ENCODE data around the gene OAS1.

The OAS1 gene

GRCh38 chr12:112891093-112892024 is 15.4 kb upstream of the OAS1 start:
- FAIRE-seq = no peak
- TF ChIP-seq TAF1 (IDR thresholded peaks at IDR 0.05; ENCODE audit: low read depth, low read length) = no peak
- no peak for DNase-seq (ENCODE audit: insufficient read length, low spot score)

DNA sequence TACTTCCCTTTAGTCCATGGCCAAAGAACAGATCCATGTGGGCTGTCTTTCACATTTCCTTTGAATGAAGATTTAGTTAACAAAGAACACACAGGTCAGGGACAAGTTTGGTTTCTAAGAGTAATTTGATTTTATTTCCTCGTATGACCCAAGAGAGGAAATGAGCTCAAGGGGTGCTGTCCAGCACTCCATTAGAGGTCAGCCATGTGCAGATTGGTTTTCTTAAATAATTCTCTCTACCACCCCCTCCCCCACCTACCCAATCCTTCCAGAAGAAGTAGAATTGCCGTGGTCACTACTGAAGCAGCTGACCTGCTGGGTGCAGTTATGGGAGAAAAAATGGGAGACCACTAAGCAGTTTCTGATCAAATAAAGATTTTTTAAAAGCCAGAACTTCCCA is 13.9 kb upstream of the OAS1 start:
- TF ChIP-seq POLR2A (IDR thresholded peaks at IDR 0.05; ENCODE audit: low read depth, low read length) (no peak), PAX5 (IDR thresholded peaks at IDR 0.05; ENCODE audit: insufficient read depth, low read length, severe bottlenecking) (no peak), TAF1 (IDR thresholded peaks at IDR 0.05; ENCODE audit: low read depth, low read length) (no peak), POU2F2 (IDR thresholded peaks at IDR 0.05; ENCODE audit: low read depth, low read length) (no peak), SPI1 (IDR thresholded peaks at IDR 0.05; ENCODE audit: low read depth, low read length) (no peak), POLR2AphosphoS5 (IDR thresholded peaks at IDR 0.05; ENCODE audit: low read depth, low read length) (no peak)
- no peak for DNase-seq (ENCODE audit: insufficient read length, low spot score)
- no peak for FAIRE-seq

GRCh38 chr12:112894128-112894527 is 12.6 kb upstream of the OAS1 start:
- no peak for FAIRE-seq
- DNase-seq (ENCODE audit: insufficient read length, low spot score) = no peak
- TF ChIP-seq TAF1 (IDR thresholded peaks at IDR 0.05; ENCODE audit: low read depth, low read length) (no peak), POLR2A (IDR thresholded peaks at IDR 0.05; ENCODE audit: low read depth, low read length) (no peak), SPI1 (IDR thresholded peaks at IDR 0.05; ENCODE audit: low read depth, low read length) (no peak), POU2F2 (IDR thresholded peaks at IDR 0.05; ENCODE audit: low read depth, low read length) (no peak), POLR2AphosphoS5 (IDR thresholded peaks at IDR 0.05; ENCODE audit: low read depth, low read length) (no peak), PAX5 (IDR thresholded peaks at IDR 0.05; ENCODE audit: insufficient read depth, low read length, severe bottlenecking) (no peak)

DNA sequence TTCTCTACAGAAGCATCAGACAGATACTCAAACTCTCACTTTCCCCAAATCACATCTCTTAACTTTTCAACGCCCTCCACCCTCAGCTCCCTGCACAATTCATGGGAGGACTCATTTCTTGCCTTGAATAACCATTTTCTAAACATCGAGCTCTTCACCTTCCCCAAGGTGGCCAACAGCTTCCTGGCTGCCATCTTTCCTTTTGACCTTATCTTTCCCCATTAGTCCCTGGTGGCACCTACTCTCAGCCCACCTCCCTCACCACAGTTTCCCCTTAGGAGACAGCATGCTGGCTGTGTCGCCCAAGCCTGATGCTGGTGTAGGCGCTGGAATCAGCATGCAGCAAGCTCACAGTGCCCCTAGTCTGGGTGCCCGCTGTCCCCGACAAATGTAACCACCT is 8.4 kb upstream of the OAS1 start:
- FAIRE-seq (no peak), DNase-seq (ENCODE audit: insufficient read length, low spot score) (no peak)
- TF ChIP-seq PAX5 (IDR thresholded peaks at IDR 0.05; ENCODE audit: insufficient read depth, low read length, severe bottlenecking) (no peak), SPI1 (IDR thresholded peaks at IDR 0.05; ENCODE audit: low read depth, low read length) (no peak), POLR2A (IDR thresholded peaks at IDR 0.05; ENCODE audit: low read depth, low read length) (no peak), POU2F2 (IDR thresholded peaks at IDR 0.05; ENCODE audit: low read depth, low read length) (no peak), POLR2AphosphoS5 (IDR thresholded peaks at IDR 0.05; ENCODE audit: low read depth, low read length) (no peak), TAF1 (IDR thresholded peaks at IDR 0.05; ENCODE audit: low read depth, low read length) (no peak)

DNA sequence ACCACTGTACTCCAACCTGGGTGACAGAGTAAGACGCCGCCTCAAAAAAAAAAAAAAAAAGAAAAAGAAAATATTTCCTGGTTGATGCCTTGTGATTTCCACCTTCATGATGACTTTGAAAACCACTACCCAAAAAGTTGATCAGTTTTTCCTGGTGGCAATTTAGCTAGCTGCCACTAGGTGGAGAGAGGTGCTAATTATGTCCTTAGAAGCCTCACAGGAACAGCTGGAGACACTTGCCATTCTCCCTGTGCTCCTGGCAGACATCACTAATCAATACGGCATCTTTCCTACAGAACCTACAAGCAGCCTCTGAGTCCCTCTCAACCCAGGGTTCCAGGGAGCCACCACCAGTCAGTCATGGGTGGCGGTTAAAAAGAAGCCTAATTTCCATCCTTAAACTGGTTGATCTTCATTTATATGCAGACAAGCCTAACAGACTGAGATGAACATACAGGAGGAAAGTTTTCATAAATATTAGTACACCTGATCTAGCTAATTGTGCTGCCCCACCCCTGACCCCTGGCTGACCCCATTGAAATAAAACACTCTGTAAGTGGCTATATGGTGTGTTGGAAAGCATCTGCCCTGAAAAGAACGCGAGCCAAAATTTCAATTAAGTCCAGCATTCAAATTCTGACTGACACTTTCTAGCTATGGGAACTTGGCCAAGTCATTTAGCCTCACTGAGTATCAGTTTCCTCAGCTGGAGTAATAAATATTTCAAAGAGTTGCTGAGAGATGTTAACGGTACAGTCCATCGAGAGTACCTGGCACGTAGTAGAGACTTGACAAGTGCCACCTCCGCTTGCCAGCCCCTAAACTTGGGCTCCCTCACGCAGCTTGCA is 6.2 kb upstream of the OAS1 start:
- FAIRE-seq (peak; percentile 81), DNase-seq (ENCODE audit: insufficient read length, low spot score) (no peak)
- TF ChIP-seq POLR2AphosphoS5 (IDR thresholded peaks at IDR 0.05; ENCODE audit: low read depth, low read length) (no peak), SPI1 (IDR thresholded peaks at IDR 0.05; ENCODE audit: low read depth, low read length) (no peak), POU2F2 (IDR thresholded peaks at IDR 0.05; ENCODE audit: low read depth, low read length) (no peak), TAF1 (IDR thresholded peaks at IDR 0.05; ENCODE audit: low read depth, low read length) (no peak), POLR2A (IDR thresholded peaks at IDR 0.05; ENCODE audit: low read depth, low read length) (no peak), PAX5 (IDR thresholded peaks at IDR 0.05; ENCODE audit: insufficient read depth, low read length, severe bottlenecking) (no peak)

- no peak for DNase-seq (ENCODE audit: insufficient read length, low spot score)
- TF ChIP-seq TAF1 (IDR thresholded peaks at IDR 0.05; ENCODE audit: low read depth, low read length) (no peak), POU2F2 (IDR thresholded peaks at IDR 0.05; ENCODE audit: low read depth, low read length) (no peak), PAX5 (IDR thresholded peaks at IDR 0.05; ENCODE audit: insufficient read depth, low read length, severe bottlenecking) (no peak), SPI1 (IDR thresholded peaks at IDR 0.05; ENCODE audit: low read depth, low read length) (no peak), POLR2AphosphoS5 (IDR thresholded peaks at IDR 0.05; ENCODE audit: low read depth, low read length) (no peak), POLR2A (IDR thresholded peaks at IDR 0.05; ENCODE audit: low read depth, low read length) (no peak)
- no peak for FAIRE-seq
These were observed 5.5 kb upstream of the OAS1 start for GRCh38 chr12:112901271-112901670.

DNA sequence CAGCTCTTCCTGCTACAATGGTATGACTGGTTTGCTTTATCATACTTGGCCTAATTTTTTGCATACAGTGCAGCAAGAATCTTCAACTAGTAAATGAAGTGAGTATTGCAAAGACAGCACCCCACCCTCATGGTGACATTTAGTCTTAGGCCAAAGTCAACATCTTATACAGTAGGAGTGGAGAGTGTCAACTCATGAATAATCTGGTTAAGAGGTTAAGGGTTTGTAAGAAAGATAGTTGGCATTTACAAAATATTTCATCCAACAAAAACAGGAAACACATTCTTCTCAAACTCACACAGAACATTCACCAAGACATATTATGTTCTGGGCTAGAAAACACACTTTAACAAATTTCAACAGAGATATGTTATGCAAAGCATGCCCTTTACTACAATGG is 2.2 kb upstream of the OAS1 start:
- no peak for DNase-seq (ENCODE audit: insufficient read length, low spot score)
- FAIRE-seq = no peak
- no peak for TF ChIP-seq POLR2AphosphoS5 (IDR thresholded peaks at IDR 0.05; ENCODE audit: low read depth, low read length)
- TF ChIP-seq TAF1 (IDR thresholded peaks at IDR 0.05; ENCODE audit: low read depth, low read length) = no peak

DNA sequence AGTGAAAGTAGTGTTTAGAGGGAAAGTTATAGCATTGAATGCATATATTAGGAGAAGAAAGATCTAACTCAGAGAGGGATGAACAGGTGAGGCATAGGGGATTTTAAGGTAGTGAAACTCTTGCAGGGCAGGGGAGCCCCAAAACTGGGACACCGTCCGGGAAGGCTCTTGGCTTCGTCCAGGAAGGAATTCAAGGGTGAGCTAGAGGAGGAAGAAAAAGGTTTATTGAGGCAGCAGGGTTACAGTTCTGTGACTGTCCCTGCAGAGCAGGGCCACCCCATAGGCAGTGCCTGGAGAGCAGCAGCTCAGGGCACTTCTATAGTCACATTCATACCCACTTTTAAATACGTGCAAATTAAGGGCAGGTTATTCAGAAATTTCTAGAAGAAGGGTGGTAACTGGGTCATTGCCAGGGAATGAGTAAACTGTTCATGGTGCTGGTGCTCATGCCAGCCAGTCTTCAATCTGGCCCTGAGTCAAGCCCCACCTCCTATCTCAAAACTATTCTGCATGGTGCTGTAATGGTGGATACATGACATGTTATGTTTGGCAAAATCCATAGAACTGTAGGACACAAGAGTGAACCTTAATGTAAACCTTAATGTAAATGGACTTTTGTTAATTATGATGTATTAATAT is 1.2 kb upstream of the OAS1 start:
- TF ChIP-seq SPI1 (IDR thresholded peaks at IDR 0.05; ENCODE audit: low read depth, low read length) (peak; percentile 48), POU2F2 (IDR thresholded peaks at IDR 0.05; ENCODE audit: low read depth, low read length) (no peak)
- DNase-seq (ENCODE audit: insufficient read length, low spot score) = no peak
- FAIRE-seq = no peak

- TF ChIP-seq SPI1 (IDR thresholded peaks at IDR 0.05; ENCODE audit: low read depth, low read length) = peak; percentile 94
- no peak for TF ChIP-seq PAX5 (IDR thresholded peaks at IDR 0.05; ENCODE audit: insufficient read depth, low read length, severe bottlenecking)
- no peak for FAIRE-seq
- no peak for DNase-seq (ENCODE audit: insufficient read length, low spot score)
These were observed 824 bp downstream of the OAS1 start for GRCh38 chr12:112907415-112908157.
